Fibroblast of skin of left quadriceps (primary cell): ENCODE data around the gene HEATR3.

ENCODE experiments used
- DNase-seq, 2 experiments: peaks; one replicate each; pipeline ENCODE4 v3.0.0-alpha.2; 2013; ENCODE audit warnings: low read depth in 2 of 2

HEATR3 gene

GRCh38 chr16:50065624-50066481 is at the start of gene HEATR3:
Gene HEATR3, plus strand, starts transcription at chr16:50065970. Its CDS starts 162 bp downstream, at chr16:50066132.
- DNase-seq, result peak; percentile 80 to 81

- no peak for DNase-seq
Measured at GRCh38 chr16:50017553-50017952, 48.2 kb upstream of the HEATR3 start.

GRCh38 chr16:50021544-50021943 is 44.2 kb upstream of the HEATR3 start:
- DNase-seq, result no peak

GRCh38 chr16:50023641-50024040 is 42.1 kb upstream of the HEATR3 start:
- no peak for DNase-seq

GRCh38 chr16:50024207-50024606 is 41.6 kb upstream of the HEATR3 start:
- no peak for DNase-seq

GRCh38 chr16:50024684-50025536 is 40.9 kb upstream of the HEATR3 start, which contains the start of gene CNEP1R1:
Gene CNEP1R1, plus strand, starts transcription at chr16:50025225. Its CDS starts 91 bp downstream, at chr16:50025316.
- DNase-seq, result peak; percentile 93 to 94

GRCh38 chr16:50025537-50025931 is 40.2 kb upstream of the HEATR3 start:
- DNase-seq, result no peak

- DNase-seq, result no peak
Measured at GRCh38 chr16:50027829-50028228, 37.9 kb upstream of the HEATR3 start.

GRCh38 chr16:50035468-50035992 is 30.2 kb upstream of the HEATR3 start:
- DNase-seq, result no peak

- no peak for DNase-seq
Measured at GRCh38 chr16:50036426-50036825, 29.3 kb upstream of the HEATR3 start.

- DNase-seq, result no peak
Measured at GRCh38 chr16:50037662-50038220, 28.0 kb upstream of the HEATR3 start.

GRCh38 chr16:50038286-50038685 is 27.5 kb upstream of the HEATR3 start:
- no peak for DNase-seq

GRCh38 chr16:50038756-50039529 is 26.8 kb upstream of the HEATR3 start:
- DNase-seq, result no peak

- no peak for DNase-seq
Measured at GRCh38 chr16:50040018-50040417, 25.8 kb upstream of the HEATR3 start.

GRCh38 chr16:50040710-50041109 is 25.1 kb upstream of the HEATR3 start:
- no peak for DNase-seq

- DNase-seq, result no peak
Measured at GRCh38 chr16:50043358-50043757, 22.4 kb upstream of the HEATR3 start.

GRCh38 chr16:50045412-50045811 is 20.4 kb upstream of the HEATR3 start:
- no peak for DNase-seq

- DNase-seq, result no peak
Measured at GRCh38 chr16:50046853-50047252, 18.9 kb upstream of the HEATR3 start.

GRCh38 chr16:50047864-50048263 is 17.9 kb upstream of the HEATR3 start:
- no peak for DNase-seq

- DNase-seq, result peak in 1 of 2 experiments; percentile 19
Measured at GRCh38 chr16:50050802-50051201, 15.0 kb upstream of the HEATR3 start.

- no peak for DNase-seq
Measured at GRCh38 chr16:50056226-50056625, 9.5 kb upstream of the HEATR3 start.
